ENCODE measurements around the gene CYSRT1.
"Not testable (repeated sequence)": the region's sequence is repeated elsewhere in the genome, so short reads cannot be mapped to it uniquely, and the experiment has no call there.

CYSRT1 gene

GRCh38 chr9:137237759-137238726 lies 13.1 kb downstream of the CYSRT1 start:
- H3K4me3 ChIP-seq (replicated peaks; ENCODE audit: low read depth, low read length): no peak overlapping the region
- TF ChIP-seq CTCF (IDR thresholded peaks at IDR 0.05; ENCODE audit: low read depth, low read length, missing control alignments): no peak
- DNase-seq (ENCODE audit: extremely low read depth, low read depth): no peak

- not testable (repeated sequence) for DNase-seq (ENCODE audit: extremely low read depth, low read depth)
- H3K4me3 ChIP-seq (replicated peaks; ENCODE audit: low read depth, low read length): peak overlapping the region; percentile 57
Observed at GRCh38 chr9:137239541-137240200, 14.7 kb downstream of the CYSRT1 start.

GRCh38 chr9:137240318-137240840 lies 15.4 kb downstream of the CYSRT1 start:
- no peak for DNase-seq (ENCODE audit: extremely low read depth, low read depth)
- TF ChIP-seq CTCF (IDR thresholded peaks at IDR 0.05; ENCODE audit: low read depth, low read length, missing control alignments): no peak
- H3K4me3 ChIP-seq (replicated peaks; ENCODE audit: low read depth, low read length): peak overlapping the region; percentile 57

- peak within 1 kb of the TSS; percentile 95 for H3K4me3 ChIP-seq (replicated peaks; ENCODE audit: low read depth, low read length)
- peak; percentile 100 for DNase-seq (ENCODE audit: extremely low read depth, low read depth)
- TF ChIP-seq CTCF (IDR thresholded peaks at IDR 0.05; ENCODE audit: low read depth, low read length, missing control alignments): no peak
Observed at GRCh38 chr9:137240841-137241489, 16.0 kb downstream of the CYSRT1 start, which contains the start of gene TUBB4B. TSS of gene TUBB4B (plus strand) at chr9:137241287. CDS start at chr9:137241361, 74 bp downstream.

- no peak for TF ChIP-seq CTCF (IDR thresholded peaks at IDR 0.05; ENCODE audit: low read depth, low read length, missing control alignments)
- DNase-seq (ENCODE audit: extremely low read depth, low read depth): no peak
- H3K4me3 ChIP-seq (replicated peaks; ENCODE audit: low read depth, low read length): peak overlapping the region; percentile 95
Observed at GRCh38 chr9:137241490-137242268, 16.7 kb downstream of the CYSRT1 start.

GRCh38 chr9:137242269-137243203 lies 17.6 kb downstream of the CYSRT1 start:
- no peak for TF ChIP-seq CTCF (IDR thresholded peaks at IDR 0.05; ENCODE audit: low read depth, low read length, missing control alignments)

GRCh38 chr9:137243266-137243625 lies 18.3 kb downstream of the CYSRT1 start:
- peak overlapping the region; percentile 95 for H3K4me3 ChIP-seq (replicated peaks; ENCODE audit: low read depth, low read length)
- not testable (repeated sequence) for DNase-seq (ENCODE audit: extremely low read depth, low read depth)

More at GRCh38 chr9:137242269-137243203, 17.6 kb downstream of the CYSRT1 start:
- H3K4me3 ChIP-seq (replicated peaks; ENCODE audit: low read depth, low read length): peak overlapping the region; percentile 95
- no peak for DNase-seq (ENCODE audit: extremely low read depth, low read depth)

All from HFF-Myc (cell line).